Measurements from ENCODE around the gene SMIM26.
A peak's percentile ranks its signal among the peaks of the same experiment; 100 is the strongest.

Gene SMIM26

GRCh38 chr20:18585134-18585533, 17.9 kb downstream of the SMIM26 start:
- DNase-seq (ENCODE audit: low spot score), result no peak

GRCh38 chr20:18587665-18588573, 20.7 kb downstream of the SMIM26 start, which contains the start of gene DTD1:
Gene DTD1 (plus strand): TSS chr20:18588054. CDS start chr20:18588073, 19 bp downstream.
- DNase-seq (ENCODE audit: low spot score), result peak; percentile 80

- DNase-seq (ENCODE audit: low spot score), result no peak
Measured at GRCh38 chr20:18588574-18588933, 21.3 kb downstream of the SMIM26 start.

GRCh38 chr20:18589941-18590674, 22.9 kb downstream of the SMIM26 start:
- DNase-seq (ENCODE audit: low spot score), result no peak

- no peak for DNase-seq (ENCODE audit: low spot score)
Measured at GRCh38 chr20:18596270-18596669, 29.0 kb downstream of the SMIM26 start.

GRCh38 chr20:18609741-18610140, 42.5 kb downstream of the SMIM26 start:
- DNase-seq (ENCODE audit: low spot score), result no peak

- DNase-seq (ENCODE audit: low spot score), result no peak
Measured at GRCh38 chr20:18611492-18611891, 44.3 kb downstream of the SMIM26 start.

GRCh38 chr20:18613553-18613952, 46.3 kb downstream of the SMIM26 start:
- no peak for DNase-seq (ENCODE audit: low spot score)

GRCh38 chr20:18614244-18614643, 47.0 kb downstream of the SMIM26 start:
- DNase-seq (ENCODE audit: low spot score), result no peak

GRCh38 chr20:18615020-18615650, 47.9 kb downstream of the SMIM26 start:
- no peak for DNase-seq (ENCODE audit: low spot score)
